Common myeloid progenitor, CD34-positive (primary cell): ENCODE results near the gene MSL3.

ENCODE experiments used
- CTCF ChIA-PET: fragments of 350-600 bp; sonication (Branson Sonifier 250); formaldehyde crosslinking; loops from one replicate; lab custom pipeline; 2021; ENCODE audit warnings: antibody characterized with exemption; lab: Charles Lee
- POLR2A ChIA-PET: fragments of 350-600 bp; sonication (Branson Sonifier 250); formaldehyde crosslinking; loops from one replicate; lab custom pipeline; 2021; ENCODE audit warnings: antibody characterized with exemption; lab: Charles Lee
- DNase-seq, 3 donors: peaks; one replicate each; pipeline versions ENCODE4 v3.0.0 to v3.0.0-alpha.2; 2013
- H3K27ac ChIP-seq, 2 experiments: 1 replicate in 1 of 2; 2 replicates in 1 of 2; pipeline ENCODE4 v1.7.0; 2013; ENCODE audit warnings: inconsistent platforms in 2 of 2, low read length in 2 of 2, mild to moderate bottlenecking in 2 of 2, low read depth in 1 of 2, moderate library complexity in 1 of 2; ENCODE audit not compliant: severe bottlenecking in 2 of 2, insufficient read depth in 1 of 2, poor library complexity in 1 of 2
- H3K27me3 ChIP-seq, 5 experiments: replicated peaks in 2 of 5; 1 replicate in 3 of 5; 2 replicates in 2 of 5; pipeline versions ENCODE4 v1.6.1 to v1.7.0; 2013; ENCODE audit warnings: low read length in 4 of 5, mild to moderate bottlenecking in 2 of 5, moderate library complexity in 2 of 5, inconsistent platforms in 1 of 5; ENCODE audit not compliant: insufficient read depth in 5 of 5, control insufficient read depth in 4 of 5
- H3K36me3 ChIP-seq, 4 experiments: 1 replicate in 2 of 4; 2 replicates in 2 of 4; pipeline versions ENCODE4 v1.6.1 to v1.7.0; 2013; ENCODE audit warnings: low read length in 3 of 4, control low read depth in 1 of 4, mild to moderate bottlenecking in 1 of 4; ENCODE audit not compliant: control insufficient read depth in 4 of 4, insufficient read depth in 4 of 4
- H3K4me1 ChIP-seq, 4 experiments: 1 replicate in 3 of 4; 2 replicates in 1 of 4; pipeline versions ENCODE4 v1.6.1 to v1.7.1; 2013; ENCODE audit warnings: low read length in 3 of 4, mild to moderate bottlenecking in 3 of 4, control low read depth in 1 of 4, inconsistent platforms in 1 of 4, moderate library complexity in 1 of 4; ENCODE audit not compliant: control insufficient read depth in 4 of 4, insufficient read depth in 4 of 4; ENCODE audit errors: control extremely low read depth in 1 of 4
- H3K4me3 ChIP-seq, 7 experiments: 1 replicate in 4 of 7; 2 replicates in 3 of 7; pipeline versions ENCODE4 v1.5.1 to v1.7.0; 2013; ENCODE audit warnings: mild to moderate bottlenecking in 7 of 7, low read length in 6 of 7, moderate library complexity in 6 of 7, inconsistent platforms in 2 of 7, low read depth in 2 of 7, control low read depth in 1 of 7; ENCODE audit not compliant: insufficient read depth in 4 of 7, control insufficient read depth in 1 of 7; ENCODE audit errors: extremely low read depth in 1 of 7
- H3K9me3 ChIP-seq, 5 experiments: 1 replicate in 4 of 5; 2 replicates in 1 of 5; pipeline versions ENCODE4 v1.6.1 to v1.7.1; 2013; ENCODE audit warnings: low read length in 4 of 5, mild to moderate bottlenecking in 2 of 5, inconsistent platforms in 1 of 5, low read depth in 1 of 5, moderate library complexity in 1 of 5; ENCODE audit not compliant: control insufficient read depth in 4 of 5, insufficient read depth in 2 of 5; ENCODE audit errors: control extremely low read depth in 1 of 5
- WGBS: methylation state at CpG from one replicate; pipeline ENCODE4 v1.1.5; 2013; ENCODE audit not compliant: insufficient coverage; 5-methylcytosine and 5-hydroxymethylcytosine counted together

MSL3 gene

DNA sequence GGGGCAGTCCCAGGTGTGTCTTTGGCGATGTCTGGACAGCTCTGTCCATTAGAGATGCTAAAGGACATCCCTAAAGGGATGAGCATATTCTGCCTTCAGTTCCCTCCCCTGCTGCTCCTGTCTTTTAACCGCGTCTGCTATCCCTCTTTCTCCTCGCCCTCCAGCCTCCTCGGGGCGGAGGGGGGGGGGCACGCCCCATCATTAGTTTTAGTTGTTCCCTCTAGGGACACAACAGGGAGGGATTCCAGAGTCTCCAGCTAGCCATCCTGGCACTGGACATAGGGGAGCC lies 1.1 kb downstream of the MSL3 start:
- H3K27me3 ChIP-seq = peaks cover 0 to 2% (median 0%) of the 10 kb centered on the region in 5 experiments
- ChIA-PET POLR2A (no interaction called here), CTCF (no interaction called here)
- H3K27ac ChIP-seq = peak overlapping the region; percentile 88 to 95
- peaks cover 4 to 23% (median 13%) of the 10 kb centered on the region in 4 experiments for H3K36me3 ChIP-seq
- H3K4me3 ChIP-seq = peak overlapping the region; percentile 47 to 94 (median 80)
- DNase-seq = no peak
- peaks cover 4 to 18% (median 8%) of the 10 kb centered on the region in 4 experiments for H3K4me1 ChIP-seq
- whole genome bisulfite sequencing = 59% methylated on average over 6 of the region's 7 CpGs
- H3K9me3 ChIP-seq = no peaks in the 10 kb centered on the region

DNA sequence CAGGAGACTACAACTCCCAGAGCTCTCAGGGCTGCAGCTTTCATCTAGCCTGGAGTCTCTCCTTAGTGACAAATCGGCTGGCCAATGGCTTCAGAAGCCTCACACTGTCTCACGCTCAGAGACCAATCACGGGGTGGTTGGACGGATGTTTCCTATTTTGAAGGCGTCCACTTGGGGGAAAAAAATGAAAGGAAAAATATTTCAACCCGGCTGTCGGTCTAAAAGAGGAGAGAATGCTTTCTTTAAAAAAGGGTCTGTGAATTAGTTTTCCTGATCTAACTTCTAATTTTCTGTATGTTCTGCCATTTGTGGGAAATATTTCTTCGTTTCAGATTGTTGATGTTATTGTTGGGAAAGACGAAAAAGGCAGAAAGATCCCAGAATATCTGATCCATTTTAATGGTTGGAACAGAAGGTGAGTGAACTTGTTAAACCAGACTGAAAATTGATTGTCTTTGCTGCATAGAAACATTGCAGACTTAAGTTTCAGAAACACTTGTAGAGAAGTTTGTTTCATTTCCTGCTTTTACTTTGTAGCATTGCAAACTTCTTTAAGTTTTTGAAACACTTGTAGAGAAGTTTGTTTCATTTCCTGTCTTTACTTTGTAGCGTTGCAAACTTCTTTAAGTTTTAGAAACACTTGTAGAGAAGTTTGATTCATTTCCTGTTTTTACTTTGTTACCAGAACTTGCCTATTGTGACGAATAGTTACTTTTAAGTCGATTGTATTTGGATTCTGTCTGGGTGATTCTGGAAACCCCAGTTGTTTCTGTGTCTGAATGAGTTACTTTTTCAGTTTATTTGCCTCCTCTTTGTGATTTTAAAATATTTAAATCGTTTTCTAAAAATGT lies 1.6 kb downstream of the MSL3 start:
- Histone ChIP-seq H3K4me3 (peak overlapping the region; percentile 47 to 94 (median 80)), H3K27ac (peak overlapping the region; percentile 88 to 95), H3K9me3 (no peaks in the 10 kb centered on the region), H3K27me3 (peaks cover 0 to 2% (median 0%) of the 10 kb centered on the region in 5 experiments), H3K4me1 (peaks cover 4 to 18% (median 8%) of the 10 kb centered on the region in 4 experiments), H3K36me3 (peaks cover 4 to 29% (median 17%) of the 10 kb centered on the region in 4 experiments)
- CTCF ChIA-PET = no interaction called here
- POLR2A ChIA-PET = no interaction called here
- WGBS = 41% methylated on average over 6 of the region's 13 CpGs
- DNase-seq = peak; percentile 80 to 90 (median 89)

- 100% methylated on average over 2 of the region's 3 CpGs for WGBS
These were observed 2.9 kb downstream of the MSL3 start for GRCh38 chrX:11760958-11761357.

GRCh38 chrX:11764602-11765067 lies 6.6 kb downstream of the MSL3 start:
- no peak for DNase-seq
- H3K36me3 ChIP-seq = peaks cover 10 to 62% (median 31%) of the 10 kb centered on the region in 4 experiments
- no peaks in the 10 kb centered on the region for H3K9me3 ChIP-seq
- CTCF ChIA-PET = interaction anchor here (1.1 kb wide), 1 partner anchor 233 kb away, joined by 3 read pairs; no protein-coding TSS in a partner anchor
- POLR2A ChIA-PET = no interaction called here
- 79% methylated on average over 8 of the region's 8 CpGs for WGBS
- no peak overlapping the region for H3K4me3 ChIP-seq
- no peaks in the 10 kb centered on the region for H3K27me3 ChIP-seq
- H3K27ac ChIP-seq = no peak overlapping the region
- H3K4me1 ChIP-seq = peaks cover 0 to 7% (median 3%) of the 10 kb centered on the region in 4 experiments

More at GRCh38 chrX:11760958-11761357, 2.9 kb downstream of the MSL3 start:
- no peak for DNase-seq
- Histone ChIP-seq H3K9me3 (no peaks in the 10 kb centered on the region), H3K27ac (peak overlapping the region in 1 of 2 experiments; percentile 45), H3K4me1 (peaks cover 4 to 18% (median 8%) of the 10 kb centered on the region in 4 experiments), H3K4me3 (peak overlapping the region in 2 of 7 experiments; percentile 16 to 94), H3K27me3 (peaks cover 0 to 2% (median 0%) of the 10 kb centered on the region in 5 experiments), H3K36me3 (peaks cover 10 to 41% (median 25%) of the 10 kb centered on the region in 4 experiments)
- ChIA-PET POLR2A (no interaction called here), CTCF (interaction anchor here (1.1 kb wide), 1 partner anchor 9 kb away, joined by 4 read pairs; no protein-coding TSS in a partner anchor)

GRCh38 chrX:11765449-11765848 lies 7.4 kb downstream of the MSL3 start:
- Histone ChIP-seq H3K9me3 (no peaks in the 10 kb centered on the region), H3K4me3 (no peak overlapping the region), H3K4me1 (peaks cover 0 to 6% (median 0%) of the 10 kb centered on the region in 4 experiments), H3K27ac (no peak overlapping the region), H3K27me3 (no peaks in the 10 kb centered on the region), H3K36me3 (peaks cover 10 to 66% (median 31%) of the 10 kb centered on the region in 4 experiments)
- CTCF ChIA-PET = interaction anchor here (2.0 kb wide), 1 partner anchor 234 kb away, joined by 6 read pairs; no protein-coding TSS in a partner anchor
- POLR2A ChIA-PET = no interaction called here
- DNase-seq = no peak
- 90% methylated on average over 16 of the region's 16 CpGs for WGBS

DNA sequence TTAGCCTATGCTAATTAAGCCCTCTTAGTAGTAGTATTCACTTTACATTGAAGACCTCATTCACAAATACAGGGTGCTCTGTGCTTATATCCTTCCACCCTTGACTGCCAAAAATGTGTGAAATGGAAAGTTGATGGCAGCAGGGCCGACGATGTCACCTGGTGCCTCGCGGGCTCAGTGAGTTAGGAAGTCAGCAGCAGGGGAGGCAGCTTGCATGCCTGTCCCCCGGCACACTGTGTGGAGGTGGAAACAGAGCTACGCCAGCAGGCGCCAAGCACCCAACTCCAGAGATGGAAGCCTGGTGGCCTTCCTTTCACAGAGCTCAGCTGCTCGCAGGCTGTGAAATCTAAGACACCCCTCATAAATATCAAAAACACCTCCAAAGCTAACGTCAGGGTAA lies 8.4 kb downstream of the MSL3 start:
- Histone ChIP-seq H3K4me3 (no peak overlapping the region), H3K9me3 (no peaks in the 10 kb centered on the region), H3K4me1 (peaks cover 0 to 1% (median 0%) of the 10 kb centered on the region in 4 experiments), H3K36me3 (peaks cover 10 to 63% (median 30%) of the 10 kb centered on the region in 4 experiments), H3K27me3 (no peaks in the 10 kb centered on the region), H3K27ac (no peak overlapping the region)
- DNase-seq = no peak
- POLR2A ChIA-PET = no interaction called here
- CTCF ChIA-PET = interaction anchor here (1.3 to 2.0 kb wide), 2 partner anchors 42 to 235 kb away, joined by 5 to 6 read pairs; no protein-coding TSS in a partner anchor
- 88% methylated on average over 4 of the region's 9 CpGs for WGBS
